GM12873 (cell line): ENCODE measurements around the gene KCNJ13.

Experiments
- CTCF ChIP-seq: IDR thresholded peaks from 2 replicates; pipeline ENCODE4 v1.5.1; 2012; ENCODE audit warnings: low read depth, mild to moderate bottlenecking, moderate library complexity, low read length, control low read depth; ENCODE audit not compliant: insufficient read depth; ENCODE audit errors: missing control alignments

KCNJ13 gene

GRCh38 chr2:232772531-232772930 lies 3.8 kb downstream of the KCNJ13 start:
- TF ChIP-seq CTCF, result no peak

GRCh38 chr2:232771870-232772269 lies 4.5 kb downstream of the KCNJ13 start:
- no peak for TF ChIP-seq CTCF

DNA sequence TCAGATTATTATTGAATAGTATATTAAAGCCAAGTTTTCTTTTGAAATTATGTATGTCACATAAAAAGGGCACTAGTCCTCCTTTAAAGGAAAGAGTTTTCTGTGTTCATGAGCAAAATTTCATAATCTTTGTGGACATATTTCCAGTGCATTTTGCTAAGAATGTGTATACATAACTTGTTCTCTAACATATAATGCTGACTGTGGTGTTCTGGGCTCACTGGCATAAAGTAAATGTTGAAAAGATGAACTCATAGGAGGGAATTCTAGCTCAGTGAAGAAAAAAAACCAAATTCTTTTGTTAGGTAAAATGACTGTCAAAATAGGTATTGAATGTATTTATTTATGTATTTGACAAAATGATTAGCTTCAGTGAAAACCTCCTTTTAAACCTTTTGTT lies 6.2 kb downstream of the KCNJ13 start:
- no peak for TF ChIP-seq CTCF

GRCh38 chr2:232767866-232768265 lies 8.5 kb downstream of the KCNJ13 start:
- TF ChIP-seq CTCF, result no peak

GRCh38 chr2:232761301-232761907 lies 15.0 kb downstream of the KCNJ13 start:
- peak; percentile 62 for TF ChIP-seq CTCF

GRCh38 chr2:232757905-232758304 lies 18.5 kb downstream of the KCNJ13 start:
- TF ChIP-seq CTCF, result no peak

DNA sequence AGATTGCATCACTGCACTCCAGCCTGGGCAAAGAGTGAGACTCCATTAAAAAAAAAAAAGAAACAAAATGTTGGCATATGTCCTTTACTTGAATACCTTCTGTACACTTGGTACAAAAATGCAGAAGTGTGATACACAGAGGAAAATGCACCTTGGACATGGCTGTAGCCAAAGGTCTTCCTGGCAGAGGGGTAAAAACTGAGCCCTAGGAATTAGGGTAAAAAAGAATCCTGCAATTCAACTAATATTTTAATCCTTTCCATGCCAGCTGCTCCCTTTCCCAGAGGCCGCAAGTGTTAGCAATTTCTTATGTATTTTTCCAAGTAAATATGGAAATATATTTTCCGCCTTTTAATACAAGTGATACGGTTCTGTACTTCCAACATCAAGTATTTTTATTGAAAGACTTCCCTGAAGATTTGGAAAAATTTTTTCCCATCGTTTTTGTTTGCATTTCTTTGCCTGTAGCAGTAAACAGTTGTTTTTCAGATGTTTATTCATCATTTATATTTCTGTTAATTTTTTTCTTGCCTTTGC lies 26.2 kb downstream of the KCNJ13 start:
- TF ChIP-seq CTCF, result no peak
